HL-60 (cell line): ENCODE measurements around the gene HUS1B.

Source experiments
- CTCF ChIP-seq: IDR thresholded peaks from one replicate; pipeline ENCODE4 v1.5.1; 2011; ENCODE audit warnings: low read length, control low read depth, inconsistent platforms; ENCODE audit not compliant: insufficient read depth
- GABPA ChIP-seq: IDR thresholded peaks from 2 replicates; pipeline ENCODE4 v1.6.1; 2012; ENCODE audit warnings: low read depth

GRCh38 chr6:679282-679681 lies 22.4 kb upstream of the HUS1B start:
- TF ChIP-seq CTCF (no peak), GABPA (no peak)
